ENCODE measurements around the gene OGFRL1. TPM values are rescaled to one million over a fixed set of nuclear protein-coding genes. Genes with fewer than 3 reads are reported as not detected.

Gene OGFRL1
- polyA plus RNA-seq, 3 donors, result 2.8 to 17.1 (median 10.3) TPM

GRCh38 chr6:71279321-71279720, 9.3 kb upstream of the OGFRL1 start:
- no peak overlapping the region for H3K27ac ChIP-seq (ENCODE audit: low read depth, low read length)
- 92 to 96% (median 96%) methylated on average over 2 of the region's 2 CpGs for WGBS, 3 donors

GRCh38 chr6:71279740-71280139, 8.9 kb upstream of the OGFRL1 start:
- H3K27ac ChIP-seq (ENCODE audit: low read depth, low read length), result no peak overlapping the region
- 60 to 71% (median 68%) methylated on average over 4 of the region's 4 CpGs for WGBS, 3 donors

- no peak overlapping the region for H3K27ac ChIP-seq (ENCODE audit: low read depth, low read length)
- WGBS, 3 donors, result 84 to 96% (median 94%) methylated on average over 2 of the region's 2 CpGs
Measured at GRCh38 chr6:71280701-71281100, 7.9 kb upstream of the OGFRL1 start.

GRCh38 chr6:71284785-71285184, 3.8 kb upstream of the OGFRL1 start:
- no peak overlapping the region for H3K27ac ChIP-seq (ENCODE audit: low read depth, low read length)

GRCh38 chr6:71287038-71287437, 1.6 kb upstream of the OGFRL1 start:
- WGBS, 3 donors, result 62 to 73% (median 65%) methylated on average over 7 of the region's 7 CpGs
- H3K27ac ChIP-seq (ENCODE audit: low read depth, low read length), result no peak overlapping the region

- 1 to 10% (median 5%) methylated on average over 5 of the region's 5 CpGs for WGBS, 3 donors
- peak overlapping the region; percentile 46 for H3K27ac ChIP-seq (ENCODE audit: low read depth, low read length)
Measured at GRCh38 chr6:71287926-71288227, 734 bp upstream of the OGFRL1 start.

GRCh38 chr6:71289039-71289801, 609 bp downstream of the OGFRL1 start:
- 1 to 3% (median 2%) methylated on average over 33 to 57 of the region's 57 CpGs for WGBS, 3 donors
- H3K27ac ChIP-seq (ENCODE audit: low read depth, low read length), result peak overlapping the region; percentile 70

- H3K27ac ChIP-seq (ENCODE audit: low read depth, low read length), result no peak overlapping the region
- WGBS, 3 donors, result 57 to 78% (median 63%) methylated on average over 5 of the region's 5 CpGs
Measured at GRCh38 chr6:71289802-71290175, 1.2 kb downstream of the OGFRL1 start.

GRCh38 chr6:71290611-71291010, 2.0 kb downstream of the OGFRL1 start:
- H3K27ac ChIP-seq (ENCODE audit: low read depth, low read length), result no peak overlapping the region
- WGBS, 3 donors, result 77 to 84% (median 81%) methylated on average over 2 of the region's 2 CpGs

GRCh38 chr6:71292001-71292400, 3.4 kb downstream of the OGFRL1 start:
- no peak overlapping the region for H3K27ac ChIP-seq (ENCODE audit: low read depth, low read length)
- 61 to 83% (median 64%) methylated on average over 4 of the region's 4 CpGs for WGBS, 3 donors

GRCh38 chr6:71294121-71294523, 5.5 kb downstream of the OGFRL1 start:
- no peak overlapping the region for H3K27ac ChIP-seq (ENCODE audit: low read depth, low read length)
- WGBS, 3 donors, result 43 to 66% (median 61%) methylated on average over 1 of the region's 1 CpG

- WGBS, 3 donors, result 68 to 82% (median 74%) methylated on average over 1 of the region's 1 CpG
- no peak overlapping the region for H3K27ac ChIP-seq (ENCODE audit: low read depth, low read length)
Measured at GRCh38 chr6:71298459-71298858, 9.8 kb downstream of the OGFRL1 start.

- no peak overlapping the region for H3K27ac ChIP-seq (ENCODE audit: low read depth, low read length)
Measured at GRCh38 chr6:71299541-71300470, 11.2 kb downstream of the OGFRL1 start.

GRCh38 chr6:71300561-71301168, 12.1 kb downstream of the OGFRL1 start:
- H3K27ac ChIP-seq (ENCODE audit: low read depth, low read length), result no peak overlapping the region
- 89 to 95% (median 94%) methylated on average over 4 of the region's 4 CpGs for WGBS, 3 donors

- H3K27ac ChIP-seq (ENCODE audit: low read depth, low read length), result no peak overlapping the region
- 95 to 99% (median 95%) methylated on average over 7 of the region's 7 CpGs for WGBS, 3 donors
Measured at GRCh38 chr6:71301546-71301945, 12.9 kb downstream of the OGFRL1 start.

- 53 to 77% (median 71%) methylated on average over 2 of the region's 2 CpGs for WGBS, 3 donors
Measured at GRCh38 chr6:71309656-71310055, 21.0 kb downstream of the OGFRL1 start.

GRCh38 chr6:71310261-71310660, 21.6 kb downstream of the OGFRL1 start:
- H3K27ac ChIP-seq (ENCODE audit: low read depth, low read length), result no peak overlapping the region
- WGBS, 3 donors, result 45 to 83% (median 55%) methylated on average over 1 of the region's 1 CpG

More at GRCh38 chr6:71309656-71310055, 21.0 kb downstream of the OGFRL1 start:
- no peak overlapping the region for H3K27ac ChIP-seq (ENCODE audit: low read depth, low read length)

- 79 to 88% (median 85%) methylated on average over 1 of the region's 1 CpG for WGBS, 3 donors
- no peak overlapping the region for H3K27ac ChIP-seq (ENCODE audit: low read depth, low read length)
Measured at GRCh38 chr6:71312089-71312488, 23.5 kb downstream of the OGFRL1 start.

- no peak overlapping the region for H3K27ac ChIP-seq (ENCODE audit: low read depth, low read length)
Measured at GRCh38 chr6:71317441-71317840, 28.8 kb downstream of the OGFRL1 start.
